Mesenchymal stem cell (in vitro differentiated cells and primary cell): ENCODE measurements around the gene UQCC3.

Experiments used
- DNase-seq: peaks from one replicate; pipeline ENCODE4 v3.0.0-alpha.2; 2013
- H2AFZ ChIP-seq: one replicate; pipeline ENCODE4 v1.6.1; 2013; ENCODE audit warnings: low read depth, mild to moderate bottlenecking, control low read depth, inconsistent platforms, low read length, moderate library complexity
- H2AK5ac ChIP-seq: 2 replicates; pipeline ENCODE4 v1.6.1; 2013; ENCODE audit warnings: low read length, moderate library complexity, mild to moderate bottlenecking, inconsistent platforms; ENCODE audit not compliant: severe bottlenecking
- H2BK120ac ChIP-seq: one replicate; pipeline ENCODE4 v1.6.1; 2013; ENCODE audit warnings: low read depth, mild to moderate bottlenecking, inconsistent platforms, low read length, moderate library complexity
- H2BK12ac ChIP-seq, 2 experiments: one replicate each; pipeline ENCODE4 v1.6.1; 2013; ENCODE audit warnings: inconsistent platforms in 2 of 2, low read length in 2 of 2, mild to moderate bottlenecking in 2 of 2, moderate library complexity in 2 of 2, control low read depth in 1 of 2
- H2BK15ac ChIP-seq: one replicate; pipeline ENCODE4 v1.6.1; 2013; ENCODE audit warnings: mild to moderate bottlenecking, low read depth, inconsistent platforms; ENCODE audit not compliant: poor library complexity, severe bottlenecking
- H2BK5ac ChIP-seq: 2 replicates; pipeline ENCODE4 v1.6.1; 2013; ENCODE audit warnings: low read depth, mild to moderate bottlenecking, low read length, control low read depth, inconsistent platforms; ENCODE audit not compliant: poor library complexity, severe bottlenecking
- H3K14ac ChIP-seq, 2 experiments: one replicate each; pipeline ENCODE4 v1.6.1; 2013; ENCODE audit warnings: inconsistent platforms in 2 of 2, low read length in 2 of 2, control low read depth in 1 of 2, mild to moderate bottlenecking in 1 of 2, moderate library complexity in 1 of 2
- H3K18ac ChIP-seq, 2 experiments: one replicate each; pipeline ENCODE4 v1.6.1; 2013; ENCODE audit warnings: inconsistent platforms in 2 of 2, low read length in 2 of 2, control low read depth in 1 of 2, low read depth in 1 of 2, mild to moderate bottlenecking in 1 of 2
- H3K23ac ChIP-seq, 2 experiments: one replicate each; pipeline ENCODE4 v1.6.1; 2013; ENCODE audit warnings: inconsistent platforms in 2 of 2, low read length in 2 of 2, mild to moderate bottlenecking in 2 of 2, moderate library complexity in 2 of 2, control low read depth in 1 of 2
- H3K27ac ChIP-seq: 2 replicates; pipeline ENCODE4 v1.5.1; 2013; ENCODE audit warnings: mild to moderate bottlenecking, moderate library complexity, low read length, control low read depth, inconsistent platforms; ENCODE audit not compliant: poor library complexity, severe bottlenecking
- H3K27me3 ChIP-seq, 2 experiments: 2 replicates each; pipeline versions ENCODE4 v1.6.1 to v1.7.0; 2013; ENCODE audit warnings: low read length in 2 of 2, mild to moderate bottlenecking in 2 of 2, moderate library complexity in 2 of 2, control low read depth in 1 of 2, inconsistent platforms in 1 of 2; ENCODE audit not compliant: control insufficient read depth in 1 of 2, insufficient read depth in 1 of 2
- H3K36me3 ChIP-seq, 2 experiments: 2 replicates each; pipeline versions ENCODE4 v1.6.1 to v1.7.0; 2013; ENCODE audit warnings: low read length in 2 of 2, control low read depth in 1 of 2, inconsistent platforms in 1 of 2, low read depth in 1 of 2, mild to moderate bottlenecking in 1 of 2; ENCODE audit not compliant: insufficient read depth in 2 of 2, control insufficient read depth in 1 of 2
- H3K4ac ChIP-seq, 2 experiments: one replicate each; pipeline ENCODE4 v1.6.1; 2013; ENCODE audit warnings: inconsistent platforms in 2 of 2, low read length in 2 of 2, mild to moderate bottlenecking in 2 of 2, moderate library complexity in 2 of 2, control low read depth in 1 of 2, low read depth in 1 of 2
- H3K4me1 ChIP-seq: 2 replicates; pipeline ENCODE4 v1.6.1; 2013; ENCODE audit warnings: low read depth, low read length, control low read depth; ENCODE audit not compliant: control insufficient read depth, insufficient read depth
- H3K4me2 ChIP-seq: 2 replicates; pipeline ENCODE4 v1.6.1; 2013; ENCODE audit warnings: low read length, mild to moderate bottlenecking, inconsistent platforms; ENCODE audit not compliant: poor library complexity, severe bottlenecking
- H3K4me3 ChIP-seq, 2 experiments: 2 replicates each; pipeline versions ENCODE4 v1.5.1 to v1.7.0; 2013; ENCODE audit warnings: low read length in 2 of 2, mild to moderate bottlenecking in 2 of 2, control low read depth in 1 of 2, low read depth in 1 of 2; ENCODE audit not compliant: insufficient read depth in 1 of 2
- H3K79me1 ChIP-seq: replicated peaks from 2 replicates; pipeline ENCODE4 v1.6.1; 2013; ENCODE audit warnings: mild to moderate bottlenecking, control low read depth, low read length, inconsistent platforms; ENCODE audit not compliant: poor library complexity, severe bottlenecking
- H3K9ac ChIP-seq: 2 replicates; pipeline ENCODE4 v1.7.0; 2013; ENCODE audit warnings: mild to moderate bottlenecking, low read length, moderate library complexity
- H3K9me3 ChIP-seq: 2 replicates; pipeline ENCODE4 v1.7.0; 2013; ENCODE audit warnings: mild to moderate bottlenecking, low read length; ENCODE audit not compliant: control insufficient read depth
- H4K8ac ChIP-seq: one replicate; pipeline ENCODE4 v1.6.1; 2013; ENCODE audit warnings: inconsistent platforms, mild to moderate bottlenecking, low read length, moderate library complexity
- H4K91ac ChIP-seq: one replicate; pipeline ENCODE4 v1.6.1; 2013; ENCODE audit warnings: mild to moderate bottlenecking, low read length, inconsistent platforms
- WGBS: methylation state at CpG from one replicate; pipeline ENCODE4 v1.1.7; 2013; ENCODE audit warnings: mixed read lengths; 5-methylcytosine and 5-hydroxymethylcytosine counted together

Gene UQCC3

GRCh38 chr11:62682518-62682917 lies 11.0 kb downstream of the UQCC3 start:
- Histone ChIP-seq H2BK5ac (no peak overlapping the region), H2BK120ac (no peak overlapping the region), H3K18ac (no peak overlapping the region), H2BK12ac (no peak overlapping the region), H3K4me3 (no peak overlapping the region), H2AK5ac (peak overlapping the region; percentile 81), H3K36me3 (peaks cover 6 to 15% of the 10 kb centered on the region in 2 experiments), H4K91ac (no peak overlapping the region), H4K8ac (no peak overlapping the region), H3K14ac (no peak overlapping the region), H3K27me3 (no peaks in the 10 kb centered on the region), H3K9ac (no peak overlapping the region), H3K4me2 (no peak overlapping the region), H2AFZ (no peak overlapping the region), H3K23ac (no peak overlapping the region), H3K4me1 (peaks cover 5% of the 10 kb centered on the region), H3K9me3 (no peaks in the 10 kb centered on the region), H3K27ac (no peak overlapping the region), H3K4ac (no peak overlapping the region), H3K79me1 (peaks cover 3% of the 10 kb centered on the region), H2BK15ac (no peak overlapping the region)
- DNase-seq: no peak
- 97% methylated on average over 7 of the region's 7 CpGs for WGBS

GRCh38 chr11:62687508-62688396 lies 16.3 kb downstream of the UQCC3 start:
- H3K4ac ChIP-seq: no peak overlapping the region
- H3K18ac ChIP-seq: no peak overlapping the region
- peak overlapping the region; percentile 31 for H4K8ac ChIP-seq
- H2AFZ ChIP-seq: no peak overlapping the region
- peak overlapping the region in 1 of 2 experiments; percentile 91 for H3K4me3 ChIP-seq
- peak overlapping the region; percentile 35 for H2AK5ac ChIP-seq
- no peak for DNase-seq
- H3K27me3 ChIP-seq: no peaks in the 10 kb centered on the region
- peak overlapping the region; percentile 93 for H3K9ac ChIP-seq
- no peak overlapping the region for H3K27ac ChIP-seq
- H3K79me1 ChIP-seq: peaks cover 11% of the 10 kb centered on the region
- WGBS: 93% methylated on average over 73 of the region's 74 CpGs
- H3K36me3 ChIP-seq: peaks cover 33 to 35% of the 10 kb centered on the region in 2 experiments
- H3K14ac ChIP-seq: no peak overlapping the region
- H2BK15ac ChIP-seq: no peak overlapping the region
- H2BK120ac ChIP-seq: no peak overlapping the region
- H2BK5ac ChIP-seq: no peak overlapping the region
- no peaks in the 10 kb centered on the region for H3K9me3 ChIP-seq
- peak overlapping the region; percentile 30 for H4K91ac ChIP-seq
- H3K4me1 ChIP-seq: peaks cover 27% of the 10 kb centered on the region
- H3K23ac ChIP-seq: no peak overlapping the region
- H3K4me2 ChIP-seq: no peak overlapping the region
- no peak overlapping the region for H2BK12ac ChIP-seq

- Histone ChIP-seq H3K27ac (peak overlapping the region; percentile 68), H3K79me1 (peaks cover 12% of the 10 kb centered on the region), H3K4me1 (peaks cover 27% of the 10 kb centered on the region), H3K18ac (no peak overlapping the region), H2BK12ac (no peak overlapping the region), H3K9ac (peak overlapping the region; percentile 93), H3K36me3 (peaks cover 39 to 42% of the 10 kb centered on the region in 2 experiments), H2BK15ac (no peak overlapping the region), H2BK5ac (no peak overlapping the region), H3K4ac (no peak overlapping the region), H2BK120ac (no peak overlapping the region), H4K91ac (no peak overlapping the region), H3K23ac (no peak overlapping the region), H4K8ac (no peak overlapping the region), H2AFZ (no peak overlapping the region), H3K4me2 (no peak overlapping the region), H3K27me3 (no peaks in the 10 kb centered on the region), H3K14ac (no peak overlapping the region), H2AK5ac (peak overlapping the region; percentile 1), H3K9me3 (no peaks in the 10 kb centered on the region), H3K4me3 (peak overlapping the region in 1 of 2 experiments; percentile 91)
- 45% methylated on average over 1 of the region's 1 CpG for WGBS
- no peak for DNase-seq
Observed at GRCh38 chr11:62688491-62688890, 17.0 kb downstream of the UQCC3 start.

- H3K18ac ChIP-seq: no peak within 1 kb of the TSS
- H3K23ac ChIP-seq: no peak within 1 kb of the TSS
- peak within 1 kb of the TSS; percentile 68 for H3K27ac ChIP-seq
Observed at GRCh38 chr11:62689421-62690183, 18.1 kb downstream of the UQCC3 start, which contains the start of gene LRRN4CL. Gene LRRN4CL (minus strand): TSS chr11:62689530. CDS start chr11:62688508, 1,022 bp downstream.

More at GRCh38 chr11:62689421-62690183, 18.1 kb downstream of the UQCC3 start, which contains the start of gene LRRN4CL:
- H4K8ac ChIP-seq: peak within 1 kb of the TSS; percentile 45
- peak within 1 kb of the TSS; percentile 14 for H3K4me2 ChIP-seq
- peak within 1 kb of the TSS; percentile 14 for H4K91ac ChIP-seq
- H2BK120ac ChIP-seq: no peak within 1 kb of the TSS
- H3K79me1 ChIP-seq: peaks cover 12% of the 10 kb centered on the region
- H3K4me3 ChIP-seq: peak within 1 kb of the TSS in 1 of 2 experiments; percentile 91
- DNase-seq: peak; percentile 67
- no peak within 1 kb of the TSS for H3K4ac ChIP-seq
- no peak within 1 kb of the TSS for H2BK15ac ChIP-seq
- peak within 1 kb of the TSS; percentile 93 for H3K9ac ChIP-seq
- H3K27me3 ChIP-seq: no peaks in the 10 kb centered on the region
- H2AFZ ChIP-seq: no peak within 1 kb of the TSS
- H2BK5ac ChIP-seq: peak within 1 kb of the TSS; percentile 25
- H2BK12ac ChIP-seq: no peak within 1 kb of the TSS
- H3K36me3 ChIP-seq: peaks cover 44% of the 10 kb centered on the region in 2 experiments
- no peak within 1 kb of the TSS for H3K14ac ChIP-seq
- 61% methylated on average over 7 of the region's 11 CpGs for WGBS
- no peaks in the 10 kb centered on the region for H3K9me3 ChIP-seq
- H3K4me1 ChIP-seq: peaks cover 27% of the 10 kb centered on the region
- peak within 1 kb of the TSS; percentile 41 for H2AK5ac ChIP-seq
